Fibroblast of skin of left biceps (primary cell): ENCODE measurements around the gene CUL1.

ENCODE experiments used
- DNase-seq, 2 experiments: peaks; one replicate each; pipeline ENCODE4 v3.0.0-alpha.2; 2013; ENCODE audit warnings: low read depth in 2 of 2

CUL1 gene

DNA sequence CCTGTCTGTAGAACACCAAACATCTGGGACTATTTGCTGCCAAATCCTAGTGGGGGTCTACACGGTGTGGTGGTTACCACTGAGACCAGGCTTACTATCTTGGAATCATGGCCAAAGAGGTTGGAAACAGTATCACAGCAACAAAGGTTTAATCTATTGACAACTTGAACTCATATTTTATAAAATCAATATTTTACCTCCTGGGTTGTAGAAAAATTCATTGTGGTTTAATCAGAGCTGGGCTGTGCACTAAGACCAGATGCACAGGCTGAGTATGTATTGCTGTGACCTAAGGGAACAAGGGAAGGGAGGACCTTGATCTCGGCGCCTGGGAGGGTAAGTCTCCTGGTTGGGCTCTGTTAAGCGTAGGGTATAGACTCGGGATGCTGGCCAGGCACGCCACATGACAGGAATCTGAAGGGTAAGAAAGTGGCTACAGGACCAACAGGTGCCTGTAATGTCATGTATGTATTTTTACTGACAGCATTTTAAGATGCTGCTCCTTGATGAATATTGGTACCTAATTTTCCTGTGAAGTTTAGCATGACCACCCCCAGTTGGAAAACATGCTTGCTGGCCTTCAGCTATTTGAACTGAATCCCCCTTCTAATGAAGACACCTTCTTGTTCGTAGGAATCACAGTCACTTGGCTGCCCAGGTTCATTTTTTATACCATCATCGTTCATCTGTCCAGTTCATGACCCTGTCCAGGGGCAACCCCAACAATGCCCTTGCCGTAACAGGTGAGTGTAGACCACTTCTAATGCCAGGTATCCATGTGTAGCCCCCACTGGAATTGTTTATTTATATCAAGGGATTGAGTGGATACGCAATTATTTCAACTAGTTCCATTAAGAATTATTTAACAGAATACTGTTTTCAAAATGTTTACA is 105.9 kb downstream of the CUL1 start:
- no peak for DNase-seq

DNA sequence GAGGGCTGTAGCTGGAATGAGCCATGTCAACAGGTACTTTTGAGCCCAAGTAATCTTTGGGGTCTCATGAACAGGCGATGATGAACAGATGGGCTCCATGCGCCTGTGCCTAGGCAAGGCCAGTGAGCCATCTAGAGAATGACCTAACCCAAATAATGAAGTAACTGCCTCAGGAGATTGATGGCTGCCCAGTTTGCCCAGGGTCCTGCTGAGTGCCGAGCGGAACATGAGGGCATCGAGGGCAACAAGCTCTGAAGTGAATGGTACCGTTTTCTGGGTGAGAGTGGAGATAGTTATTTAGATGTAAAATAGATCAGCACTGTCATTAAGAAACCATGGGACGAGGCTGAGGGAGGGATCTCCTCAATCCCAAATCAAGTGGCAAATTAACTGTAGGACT is 107.5 kb downstream of the CUL1 start:
- no peak for DNase-seq

DNA sequence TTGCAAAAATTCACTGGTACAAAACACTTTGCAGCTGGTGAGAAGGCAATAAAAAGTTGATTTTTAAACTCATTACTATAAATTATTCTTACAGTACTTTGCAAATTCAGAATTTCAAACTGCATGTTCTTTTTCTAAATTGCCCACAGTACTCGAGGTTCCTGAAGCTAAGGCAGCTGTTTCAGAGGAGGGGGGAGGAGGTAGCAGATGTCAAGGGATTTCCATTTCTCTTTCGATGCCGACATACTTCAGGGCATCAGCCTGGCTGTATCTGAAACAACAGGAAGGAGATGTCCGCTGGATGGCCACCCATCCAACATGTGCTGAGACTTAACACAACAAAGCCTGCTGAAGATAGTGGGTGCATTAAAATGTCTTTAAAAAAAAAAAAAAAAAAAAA is 108.7 kb downstream of the CUL1 start:
- no peak for DNase-seq

DNA sequence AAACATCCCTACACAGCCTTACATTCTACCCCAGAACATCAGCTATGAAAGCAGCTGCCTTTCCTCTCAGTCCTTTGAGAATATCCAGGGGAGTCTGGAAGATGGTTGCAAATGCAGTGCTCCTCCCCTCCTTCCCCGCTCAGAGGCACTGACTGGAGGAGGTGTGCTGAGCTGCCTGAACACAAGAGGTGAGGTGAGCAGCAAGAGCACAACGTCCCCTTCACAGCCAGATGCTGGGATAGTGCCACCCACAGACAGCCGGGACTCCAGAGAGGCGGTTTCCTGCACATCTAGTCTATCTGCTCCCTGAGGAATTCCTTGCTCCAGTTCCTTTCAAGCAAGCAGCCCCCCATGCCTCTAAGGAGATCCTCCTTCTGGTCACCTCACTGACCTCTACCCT is 111.2 kb downstream of the CUL1 start:
- no peak for DNase-seq

DNA sequence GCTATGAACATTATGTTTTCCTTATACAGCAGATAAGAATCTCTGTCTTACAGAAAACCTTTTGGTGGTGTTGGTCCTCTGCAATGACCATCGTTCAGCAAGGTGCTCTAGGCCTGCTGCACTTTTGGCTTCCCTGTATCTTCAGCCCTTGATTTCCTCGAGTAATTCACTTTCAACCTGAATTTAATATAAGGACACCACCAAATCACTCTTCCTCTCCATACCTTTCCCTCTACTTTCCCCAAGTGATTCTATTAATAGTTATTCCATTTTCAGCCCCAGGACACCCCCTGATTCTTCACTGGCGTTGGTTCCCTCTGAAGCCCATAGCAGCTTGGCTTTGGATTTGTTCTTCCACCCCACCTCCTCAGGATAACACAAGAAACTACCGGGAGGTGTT is 113.2 kb downstream of the CUL1 start:
- no peak for DNase-seq

DNA sequence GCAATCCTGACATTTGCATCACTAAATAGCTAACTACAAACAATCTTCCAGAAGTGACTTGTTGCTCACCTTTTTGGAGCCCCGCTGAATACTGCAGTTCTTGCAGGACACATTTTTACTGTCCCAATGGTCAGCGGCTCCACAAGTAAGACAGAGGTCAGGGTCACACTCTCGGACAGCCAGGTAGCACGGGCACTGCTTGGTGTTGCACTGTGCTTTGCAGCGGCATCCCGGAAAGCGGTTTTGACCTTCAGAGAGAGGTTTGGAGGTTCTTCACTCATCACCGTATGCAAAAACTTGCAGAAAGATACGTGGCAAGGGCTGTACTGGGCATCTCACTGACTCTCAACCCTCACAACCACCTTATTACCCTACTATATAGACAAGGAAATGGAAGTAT is 115.2 kb downstream of the CUL1 start:
- no peak for DNase-seq

DNA sequence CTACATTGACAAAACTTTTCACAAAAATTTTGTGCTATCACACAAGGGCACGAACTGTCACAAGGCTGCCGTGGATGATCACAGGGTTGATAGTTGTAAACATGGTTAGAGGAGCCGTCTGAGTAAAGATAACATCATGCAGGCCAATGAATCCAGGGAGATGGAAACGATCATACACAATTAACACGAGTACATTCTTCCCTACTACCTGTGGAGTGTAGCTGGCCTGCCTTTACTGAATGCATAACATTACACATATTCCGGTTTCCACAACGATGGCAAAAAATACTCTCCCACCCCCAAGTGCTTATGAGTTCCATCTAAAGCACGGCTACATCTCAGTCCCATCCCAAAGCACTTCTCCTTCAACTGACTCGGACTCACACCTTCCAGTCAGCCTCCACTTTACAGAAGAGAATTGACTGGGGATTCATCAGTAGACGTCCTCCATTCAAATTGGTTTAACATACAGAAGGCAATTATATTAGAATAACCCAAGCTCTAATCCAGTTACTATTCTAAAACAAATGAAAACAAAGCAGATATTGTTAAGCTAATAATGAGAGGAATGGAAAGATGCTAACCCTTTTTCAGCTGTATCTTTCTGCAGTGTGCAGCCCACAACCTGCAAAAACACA is 116.3 kb downstream of the CUL1 start:
- no peak for DNase-seq

DNA sequence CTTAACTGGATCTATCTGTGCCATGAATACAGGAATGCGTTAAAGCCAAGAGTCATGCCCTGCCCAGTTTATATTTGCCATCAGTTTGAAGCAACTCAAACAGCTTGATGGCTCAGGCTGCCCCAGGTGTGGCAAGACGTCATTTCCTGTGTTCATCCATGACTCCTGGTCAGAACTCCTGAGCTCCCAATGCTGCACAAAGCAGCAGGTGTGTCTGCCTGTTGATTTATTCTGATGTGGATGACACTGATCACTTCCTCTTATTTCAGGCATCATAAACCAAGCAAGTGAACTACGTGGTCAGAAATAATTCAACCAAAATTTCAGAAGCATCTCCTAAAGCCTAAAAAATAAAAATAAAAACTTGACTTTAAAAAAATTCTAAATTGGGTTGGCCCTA is 116.9 kb downstream of the CUL1 start:
- no peak for DNase-seq

DNA sequence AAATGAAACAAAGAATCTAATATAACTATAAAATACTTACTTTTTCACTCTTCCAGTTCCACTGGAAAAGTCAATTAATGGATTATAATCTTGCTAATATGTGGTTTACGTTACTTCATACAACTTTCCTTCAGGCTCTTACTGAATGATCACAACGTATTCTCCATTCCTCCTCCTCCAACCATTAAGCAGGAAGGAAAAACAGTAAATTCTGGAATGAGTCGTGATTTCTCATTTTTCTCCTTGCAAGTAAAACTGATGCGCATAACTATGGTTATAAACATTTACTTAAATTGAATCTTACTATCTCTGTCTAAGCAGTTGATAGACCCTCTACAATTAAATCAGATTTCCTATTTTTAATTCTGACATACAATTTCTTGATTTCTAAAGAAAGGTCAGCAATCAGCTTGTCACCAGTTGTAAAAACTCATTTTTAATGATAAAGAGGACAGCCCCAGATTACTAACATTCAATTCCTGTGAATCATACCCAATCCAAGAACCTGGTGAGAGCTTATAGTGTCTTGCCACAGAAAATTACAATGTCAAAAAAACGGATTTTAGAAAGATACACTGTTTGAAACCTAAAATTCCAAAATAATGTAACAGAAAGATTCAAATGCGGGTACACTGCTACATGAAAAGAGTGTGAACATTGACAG is 121.1 kb downstream of the CUL1 start:
- DNase-seq = peak; percentile 19

DNA sequence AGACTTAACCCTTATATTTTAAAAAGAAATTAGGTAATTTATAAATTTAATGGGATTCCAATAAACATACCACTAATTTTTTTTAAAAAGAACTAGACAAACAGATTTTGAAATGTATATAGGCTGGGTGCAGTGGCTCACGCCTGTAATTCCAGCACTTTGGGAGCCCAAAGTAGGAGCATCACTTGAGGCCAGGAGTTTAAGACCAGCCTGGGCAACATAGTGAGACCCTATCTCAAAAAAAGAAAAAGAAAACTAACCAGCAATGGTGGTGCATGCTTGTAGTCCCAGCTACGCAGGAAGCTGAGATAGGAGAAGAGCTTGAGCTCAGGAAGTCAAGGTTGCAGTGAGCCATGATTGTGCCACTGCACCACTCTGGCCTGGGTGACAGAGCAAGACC is 122.7 kb downstream of the CUL1 start:
- DNase-seq = no peak

DNA sequence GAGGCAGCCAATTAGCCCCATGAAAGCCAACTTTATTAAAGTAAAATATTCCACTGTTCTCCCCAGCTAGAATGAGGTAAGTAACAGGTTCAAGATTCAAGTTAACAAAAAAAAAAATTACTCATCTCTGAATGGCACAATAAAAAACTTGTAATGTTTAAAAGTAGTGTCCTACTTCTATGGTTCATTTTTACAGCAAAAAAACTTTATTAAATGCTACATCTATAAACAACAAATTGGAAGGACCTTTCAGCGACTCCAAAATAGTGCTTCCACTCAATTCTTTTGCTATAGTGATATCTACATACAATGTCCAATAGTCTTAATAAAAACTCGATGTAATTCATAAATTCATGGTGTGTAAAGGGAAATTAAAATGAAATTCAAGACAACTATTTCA is 126.2 kb downstream of the CUL1 start:
- DNase-seq = no peak

DNA sequence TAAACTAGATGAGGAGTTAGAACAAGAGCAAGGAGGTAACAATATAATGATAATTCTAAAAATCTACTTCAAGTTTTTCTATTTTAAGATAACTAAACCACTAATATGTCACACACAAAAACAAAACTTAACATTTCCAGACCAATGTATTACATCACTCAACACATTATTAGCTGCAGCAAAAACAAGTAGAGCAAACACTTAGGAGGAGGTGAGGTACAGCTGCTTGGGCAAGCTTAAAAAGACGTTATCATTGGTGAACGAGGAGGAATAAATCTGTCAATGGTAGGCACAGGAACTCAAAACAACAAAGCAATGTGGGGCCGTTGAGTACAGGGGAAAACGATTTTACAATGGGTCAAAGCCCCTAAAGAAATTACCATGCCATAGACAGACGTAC is 126.6 kb downstream of the CUL1 start:
- DNase-seq = no peak

DNA sequence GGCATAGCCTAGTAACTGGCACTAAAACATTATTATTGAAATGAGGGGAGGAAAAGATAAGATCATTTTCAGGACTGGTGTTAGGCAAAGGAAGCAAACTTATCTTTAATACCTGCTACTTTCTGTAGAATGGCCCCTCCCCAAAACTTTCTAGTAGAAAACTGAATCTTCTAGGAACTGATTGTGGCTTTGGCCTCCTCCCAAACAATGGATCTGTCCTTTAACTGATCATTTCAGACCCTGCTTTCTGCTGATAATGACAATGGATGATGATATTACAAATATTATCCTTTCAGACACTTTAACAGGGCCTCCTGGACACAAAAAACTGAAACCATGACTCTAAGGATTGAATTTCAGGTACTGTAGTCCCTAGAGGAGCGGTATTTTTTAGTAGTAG is 130.3 kb downstream of the CUL1 start:
- DNase-seq = no peak

DNA sequence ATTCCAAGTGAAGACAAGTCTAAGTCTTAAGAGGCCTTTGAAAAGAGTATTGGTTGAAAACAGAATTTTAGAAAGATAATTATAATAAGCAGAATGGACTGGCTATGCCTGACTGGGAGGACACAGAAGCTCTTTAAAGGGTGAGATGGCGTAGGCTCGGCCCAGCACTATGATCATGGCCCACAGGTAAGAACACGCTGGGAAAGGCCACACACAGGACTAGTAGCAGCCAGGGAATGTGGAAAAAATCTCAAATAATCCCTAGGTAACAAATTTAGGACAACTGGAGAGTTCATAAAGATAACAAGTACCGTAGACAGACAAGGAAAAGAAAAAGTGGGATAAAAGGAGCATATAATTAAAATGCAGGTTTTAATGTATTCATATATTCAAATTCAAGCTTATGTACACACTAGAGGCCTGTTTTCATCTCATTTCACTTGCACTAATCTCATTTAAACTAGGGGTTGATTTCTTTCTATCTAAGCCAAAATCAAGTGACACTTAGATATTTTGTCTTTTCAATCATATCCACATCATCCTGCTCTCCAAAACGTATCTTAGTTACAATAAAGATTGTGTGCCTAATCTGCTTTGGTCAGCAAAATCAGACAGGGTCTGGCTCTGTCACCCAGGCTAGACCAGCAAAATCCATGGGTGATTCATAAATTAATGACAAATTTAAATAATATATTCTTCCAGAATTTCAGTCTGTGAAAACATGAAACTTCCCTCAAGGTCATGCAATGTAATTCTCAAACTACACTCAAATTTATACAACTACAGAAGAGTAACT is 132.4 kb downstream of the CUL1 start:
- no peak for DNase-seq

DNA sequence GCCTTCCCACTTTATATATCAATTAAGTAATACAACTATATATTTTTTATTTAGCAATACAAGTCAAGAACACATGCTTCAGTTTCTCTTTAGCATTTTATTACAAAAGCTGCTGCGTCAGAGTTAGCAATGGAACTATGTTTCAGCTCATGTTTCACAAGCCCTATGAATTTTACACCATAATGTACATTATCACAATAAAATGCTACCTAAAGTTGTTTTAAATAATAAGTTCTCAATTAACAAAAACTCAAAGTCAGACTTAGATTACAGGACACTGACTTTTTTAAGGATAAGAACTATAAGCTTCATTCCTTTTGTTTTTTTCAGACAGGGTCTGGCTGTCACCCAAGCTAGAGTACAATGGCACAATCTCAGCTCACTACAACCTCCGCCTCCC is 133.1 kb downstream of the CUL1 start:
- no peak for DNase-seq

DNA sequence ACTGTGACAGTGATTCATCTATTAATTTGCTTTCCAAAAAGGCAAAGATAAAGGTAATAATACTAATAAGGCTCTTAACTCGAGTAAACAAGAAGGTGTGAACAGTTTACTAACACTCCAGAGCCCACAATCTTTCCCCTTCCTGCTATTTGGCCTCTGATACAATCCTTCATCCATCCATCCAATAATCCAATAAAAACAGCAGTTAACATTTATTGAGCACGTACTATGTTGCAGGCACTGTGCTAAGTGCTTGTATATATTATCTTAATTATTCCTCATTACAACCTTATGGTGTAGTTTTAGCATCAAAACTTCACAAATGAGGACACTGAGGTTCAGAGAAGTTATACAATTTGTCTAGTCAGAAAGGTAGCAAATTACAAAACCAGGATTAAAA is 135.9 kb downstream of the CUL1 start:
- DNase-seq = no peak

DNA sequence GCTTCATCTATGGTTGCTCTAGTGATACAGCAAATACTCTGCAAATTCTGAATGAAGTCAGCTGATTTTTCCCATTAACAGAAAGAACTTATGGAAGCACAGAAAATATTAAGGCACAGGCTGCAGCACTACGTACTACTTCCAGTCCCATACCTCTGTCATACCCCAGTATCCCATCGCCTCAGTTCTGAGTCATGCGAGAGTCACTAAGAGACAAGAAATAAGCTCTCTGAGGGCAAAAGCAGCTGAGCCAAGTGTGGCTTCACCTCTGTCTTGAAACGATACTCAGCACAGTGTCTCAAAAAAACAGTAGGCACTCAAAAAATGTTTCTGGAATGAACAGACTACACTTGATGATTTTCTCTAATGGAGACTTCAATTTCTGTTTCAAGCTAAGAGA is 137.2 kb downstream of the CUL1 start:
- DNase-seq = no peak

DNA sequence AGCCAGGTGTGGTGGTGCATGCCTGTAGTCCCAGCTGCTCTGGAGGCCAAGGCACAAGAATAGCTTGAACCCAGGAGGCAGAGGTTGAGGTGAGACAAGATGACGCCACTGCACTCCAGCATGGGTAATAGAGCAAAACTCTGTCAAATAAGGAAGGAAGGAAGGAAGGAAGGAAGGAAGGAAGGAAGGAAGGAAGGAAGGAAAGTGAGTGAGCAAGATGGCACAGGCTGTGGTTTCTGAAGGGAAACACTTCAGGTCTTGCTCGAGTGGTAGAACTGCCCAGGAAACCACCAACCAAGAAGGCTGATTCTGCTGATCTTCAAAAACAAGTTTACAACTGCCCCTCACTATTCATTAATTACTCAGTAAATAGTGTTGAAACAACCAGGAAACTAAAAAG is 140.2 kb downstream of the CUL1 start:
- no peak for DNase-seq

DNA sequence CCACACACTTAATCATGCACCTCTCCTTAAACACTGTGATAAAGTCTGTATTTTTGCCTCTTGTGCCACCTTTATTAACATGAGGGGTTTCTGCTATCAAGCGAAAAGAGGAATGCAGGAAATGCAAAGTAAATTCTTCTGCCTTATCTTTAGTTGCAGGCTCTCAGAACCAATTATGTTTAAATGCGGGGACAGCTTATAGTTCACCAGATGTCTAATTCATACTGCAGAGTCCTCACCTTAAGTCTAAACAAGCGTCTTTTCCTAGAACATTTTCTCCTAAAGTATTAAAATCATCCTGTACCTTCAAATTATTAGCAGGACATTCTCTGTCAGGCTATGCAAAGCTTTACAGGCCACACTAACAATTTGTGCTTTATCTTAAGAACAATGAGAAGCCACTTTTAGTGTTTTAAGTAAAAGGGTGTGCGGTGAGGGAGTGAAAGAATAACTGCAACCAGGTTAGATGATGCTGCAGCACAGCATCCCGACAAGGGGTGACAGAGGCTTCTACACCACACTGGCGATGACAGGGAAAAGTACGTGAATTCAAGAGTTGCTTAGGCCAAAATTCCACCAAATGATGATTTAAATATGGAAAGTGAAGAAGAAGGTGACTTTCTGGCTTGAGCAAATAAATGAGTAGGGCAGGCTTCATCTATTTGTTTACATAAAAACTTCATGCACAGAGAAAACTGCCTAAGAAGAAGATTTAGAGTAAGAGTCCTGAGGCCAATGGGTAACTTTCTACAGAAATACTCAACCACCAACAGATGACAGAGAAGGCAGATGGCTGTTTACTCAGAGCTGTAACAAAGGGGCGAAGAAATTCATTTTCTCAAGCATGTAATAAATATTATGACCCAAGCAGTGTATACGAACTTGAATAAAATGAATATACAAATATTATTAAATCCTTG is 149.4 kb downstream of the CUL1 start:
- no peak for DNase-seq

DNA sequence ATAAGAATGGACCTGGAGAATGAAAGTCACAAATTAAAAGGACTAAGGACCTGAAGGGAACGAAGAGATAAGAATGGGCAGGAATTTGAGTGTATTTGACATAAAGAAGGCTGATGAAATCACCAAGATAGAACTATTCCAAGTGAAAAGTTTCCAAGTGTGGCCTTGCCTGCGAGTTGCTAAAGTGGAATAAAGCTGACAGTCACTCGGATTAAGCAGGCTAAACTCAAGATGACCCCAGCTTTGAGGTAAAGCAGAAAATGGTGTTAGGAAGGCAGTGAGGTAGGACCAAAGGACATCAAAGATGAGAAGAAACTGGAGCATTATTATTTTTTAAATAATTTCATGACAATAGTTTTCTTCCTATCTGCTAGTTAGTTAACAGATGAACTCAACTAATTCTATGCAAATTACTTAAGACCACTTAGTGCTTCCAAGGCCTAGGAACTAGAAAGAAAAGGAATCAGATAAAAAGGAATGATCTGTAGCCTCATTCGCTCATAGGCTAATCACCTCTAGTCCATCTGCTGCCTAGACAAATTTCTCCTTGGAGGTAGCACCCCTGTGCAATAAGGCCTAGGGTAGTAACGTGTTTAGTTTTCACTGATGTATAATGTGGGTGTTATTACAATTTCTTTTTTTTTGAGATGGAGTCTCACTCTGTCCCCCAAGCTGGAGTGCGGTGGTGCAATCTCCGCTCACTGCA is 150.8 kb downstream of the CUL1 start:
- no peak for DNase-seq
